NT2/D1 (cell line): ENCODE results near the gene ADGRG1.

ENCODE experiments used
- SUZ12 ChIP-seq: IDR thresholded peaks from 2 replicates; pipeline ENCODE4 v1.6.1; 2011; ENCODE audit not compliant: insufficient read length, insufficient read depth; ENCODE audit errors: extremely low read depth
- YY1 ChIP-seq: IDR thresholded peaks from 2 replicates; pipeline ENCODE4 v1.6.1; 2011; ENCODE audit not compliant: insufficient read length, insufficient read depth
- ZNF274 ChIP-seq: IDR thresholded peaks from 2 replicates; pipeline ENCODE4 v1.6.1; 2011; ENCODE audit warnings: mild to moderate bottlenecking, low read depth, low read length

GRCh38 chr16:57591870-57592485, 36.5 kb upstream of the ADGRG1 start:
- no peak for TF ChIP-seq SUZ12
- TF ChIP-seq ZNF274, result no peak
- TF ChIP-seq YY1, result no peak
